Lung (tissue), 12 donors: ENCODE measurements around the gene TAF1B. TPM values are rescaled to one million over a fixed set of nuclear protein-coding genes. Genes with fewer than 3 reads are reported as not detected.
A peak's percentile ranks its signal among the peaks of the same experiment; 100 is the strongest.

ENCODE experiments used
- ATAC-seq: fragments of 200-7000 bp; cut with Tn5 transposase; one replicate; pipeline ENCODE4 v1.9.1; 2020; ENCODE audit warnings: moderate number of reproducible peaks; ENCODE audit not compliant: insufficient read depth, low FRiP score
- DNase-seq, 3 donors: peaks; one replicate each; pipeline ENCODE4 v3.0.0-alpha.2; 2013 to 2017
- H3K27ac ChIP-seq, 2 donors: one replicate each; pipeline ENCODE4 v1.5.1; 2013; ENCODE audit warnings: mild to moderate bottlenecking in 2 of 2, moderate library complexity in 2 of 2, control low read depth in 1 of 2, inconsistent platforms in 1 of 2, low read depth in 1 of 2, low read length in 1 of 2
- H3K27me3 ChIP-seq, 3 donors: one replicate each; pipeline ENCODE4 v1.5.1; 2013; ENCODE audit warnings: low read length in 2 of 3; ENCODE audit not compliant: control insufficient read depth in 3 of 3, insufficient read depth in 3 of 3
- H3K36me3 ChIP-seq, 4 donors: one replicate each; pipeline ENCODE4 v1.5.1; 2013; ENCODE audit warnings: low read length in 4 of 4, mild to moderate bottlenecking in 1 of 4, moderate library complexity in 1 of 4; ENCODE audit not compliant: control insufficient read depth in 4 of 4, insufficient read depth in 4 of 4
- H3K4me1 ChIP-seq, 5 donors: one replicate each; pipeline ENCODE4 v1.5.1; 2013; ENCODE audit warnings: low read length in 5 of 5, mild to moderate bottlenecking in 2 of 5, moderate library complexity in 1 of 5; ENCODE audit not compliant: control insufficient read depth in 5 of 5, insufficient read depth in 5 of 5
- H3K4me3 ChIP-seq: one replicate; pipeline ENCODE4 v1.5.1; 2013; ENCODE audit warnings: mild to moderate bottlenecking, control low read depth, moderate library complexity
- H3K9ac ChIP-seq, 2 donors: one replicate each; pipeline ENCODE4 v1.5.1; 2013; ENCODE audit warnings: low read length in 2 of 2, control low read depth in 1 of 2; ENCODE audit not compliant: insufficient read depth in 1 of 2
- H3K9me3 ChIP-seq, 4 donors: one replicate each; pipeline ENCODE4 v1.5.1; 2013; ENCODE audit warnings: low read length in 3 of 4, mild to moderate bottlenecking in 1 of 4, moderate library complexity in 1 of 4; ENCODE audit not compliant: control insufficient read depth in 4 of 4, insufficient read depth in 3 of 4
- CTCF ChIP-seq: IDR thresholded peaks from 2 replicates; pipeline ENCODE4 v1.5.1; 2012; ENCODE audit warnings: mild to moderate bottlenecking; ENCODE audit errors: control extremely low read depth, extremely low read depth
- WGBS, 2 donors: extraction: QIAGEN DNeasy Blood & Tissue Kit; methylation state at CpG; one replicate each; pipeline ENCODE4 v1.1.7; 2013; 5-methylcytosine and 5-hydroxymethylcytosine counted together
- polyA plus RNA-seq, 2 donors: library from polyadenylated mRNA; stranded (reverse); fragments of 200-250 nt; gene quantifications; one replicate each; pipeline ENCODE4 v1.2.1, GENCODE V29; 2013
- total RNA-seq, 2 donors: library from RNA; depleted of rRNA in 1 of 2; stranded (reverse); fragments of >200 nt in 1 of 2; gene quantifications; one replicate each; pipeline ENCODE4 v1.2.1, GENCODE V29; 2014 to 2021
- donor health status: control.
- donor health status: control.
- donor health status: Bipolar disorder and iron deficiency.
- donor health status: healthy.
- donor health status: DM: yes; HTN: yes; CAD: no.

The TAF1B gene
- total and polyA plus RNA-seq, 4 donors = 6.1 to 46.3 (median 14.9) TPM

- H3K4me1 ChIP-seq = peaks cover 0 to 7% (median 0%) of the 10 kb centered on the region in 5 donors
- H3K9ac ChIP-seq = no peak overlapping the region
- no peaks in the 10 kb centered on the region for H3K9me3 ChIP-seq
- no peaks in the 10 kb centered on the region for H3K27me3 ChIP-seq
- 91 to 94% methylated on average over 4 of the region's 4 CpGs for WGBS, 2 donors
- no peak for ATAC-seq
- H3K36me3 ChIP-seq = peaks cover 0 to 9% (median 8%) of the 10 kb centered on the region in 4 donors
- no peak for TF ChIP-seq CTCF
- no peak for DNase-seq
- no peak overlapping the region for H3K4me3 ChIP-seq
- H3K27ac ChIP-seq = no peak overlapping the region
Measured at GRCh38 chr2:9937258-9937657, 94.0 kb downstream of the TAF1B start.

- Histone ChIP-seq H3K4me1 (peaks cover 0 to 7% (median 0%) of the 10 kb centered on the region in 5 donors), H3K27me3 (no peaks in the 10 kb centered on the region), H3K9ac (no peak overlapping the region), H3K36me3 (peaks cover 0 to 9% (median 6%) of the 10 kb centered on the region in 4 donors), H3K4me3 (no peak overlapping the region), H3K27ac (no peak overlapping the region), H3K9me3 (no peaks in the 10 kb centered on the region)
- ATAC-seq (no peak), DNase-seq (no peak)
- 80 to 92% methylated on average over 9 of the region's 9 CpGs for WGBS, 2 donors
- no peak for TF ChIP-seq CTCF
Measured at GRCh38 chr2:9937968-9938367, 94.7 kb downstream of the TAF1B start.

GRCh38 chr2:9939587-9940485 is 96.6 kb downstream of the TAF1B start:
- WGBS, 2 donors = 49 to 68% methylated on average over 9 of the region's 9 CpGs
- H3K4me1 ChIP-seq = peaks cover 0 to 7% (median 0%) of the 10 kb centered on the region in 5 donors
- H3K9me3 ChIP-seq = no peaks in the 10 kb centered on the region
- H3K9ac ChIP-seq = no peak overlapping the region
- no peak overlapping the region for H3K27ac ChIP-seq
- DNase-seq (peak in 2 of 3 donors; percentile 67 to 79), ATAC-seq (peak; percentile 56)
- TF ChIP-seq CTCF = no peak
- H3K4me3 ChIP-seq = no peak overlapping the region
- H3K27me3 ChIP-seq = peaks cover 0 to 2% (median 0%) of the 10 kb centered on the region in 3 donors
- peaks cover 0 to 4% (median 4%) of the 10 kb centered on the region in 4 donors for H3K36me3 ChIP-seq
